HEK293 (cell line): ENCODE data around the gene ELF3.
"Not testable (repeated sequence)": the region's sequence is repeated elsewhere in the genome, so short reads cannot be mapped to it uniquely, and the experiment has no call there.

Experiments
- YY1 ChIP-seq: fragments of 450-650 bp; formaldehyde crosslinking; IDR thresholded peaks from 2 replicates; pipeline ENCODE4 v1.5.1; 2018; ENCODE audit warnings: missing biosample characterization, missing genetic modification characterization
- ZFP37 ChIP-seq: fragments of 450-650 bp; formaldehyde crosslinking; IDR thresholded peaks from 2 replicates; pipeline ENCODE4 v1.5.1; 2016; ENCODE audit warnings: missing biosample characterization, missing genetic modification characterization

DNA sequence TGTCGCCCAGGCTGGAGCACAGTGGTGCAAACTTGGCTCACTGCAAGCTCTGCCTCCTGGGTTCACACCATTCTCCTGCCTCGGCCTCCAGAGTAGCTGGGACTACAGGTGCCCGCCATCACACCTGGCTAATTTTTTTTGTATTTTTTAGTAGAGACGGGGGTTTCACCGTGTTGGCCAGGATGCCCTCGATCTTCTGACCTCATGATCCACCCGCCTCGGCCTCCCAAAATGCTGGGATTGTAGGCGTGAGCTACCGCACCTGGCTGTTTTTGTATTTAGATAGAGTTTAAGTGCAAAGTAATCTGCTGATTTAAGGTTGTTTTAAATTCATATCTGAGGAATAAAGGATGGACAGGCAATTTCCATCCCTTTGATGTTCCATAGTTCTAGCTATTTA lies 48.0 kb upstream of the ELF3 start:
- TF ChIP-seq YY1, ZFP37: not testable (repeated sequence)
